ENCODE measurements around the gene DTX3.
"Not testable (repeated sequence)": the region's sequence is repeated elsewhere in the genome, so short reads cannot be mapped to it uniquely, and the experiment has no call there.

Gene DTX3

DNA sequence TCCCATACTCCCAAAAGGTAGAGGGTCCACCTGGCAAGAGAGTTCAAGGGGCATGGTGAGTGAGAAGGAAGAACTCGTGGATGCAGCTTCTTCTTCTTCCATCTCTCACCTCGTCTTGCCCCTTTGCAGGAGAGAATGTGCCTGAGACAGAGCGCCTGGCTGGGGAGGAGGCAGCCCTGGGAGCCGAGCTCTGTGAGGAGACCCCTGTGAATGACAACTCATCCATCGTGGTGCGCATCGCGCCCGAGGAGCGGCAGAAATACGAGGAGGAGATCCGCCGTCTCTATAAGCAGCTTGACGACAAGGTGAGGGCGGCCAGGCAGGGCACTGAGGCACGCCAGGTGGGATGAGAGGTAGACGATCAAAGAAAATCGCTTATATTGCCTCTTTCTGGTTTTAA is 34.8 kb upstream of the DTX3 start:
- no peak for TF ChIP-seq ZFX (IDR thresholded peaks at IDR 0.05; ENCODE audit: borderline replicate concordance)
- TF ChIP-seq, protein P1, sequence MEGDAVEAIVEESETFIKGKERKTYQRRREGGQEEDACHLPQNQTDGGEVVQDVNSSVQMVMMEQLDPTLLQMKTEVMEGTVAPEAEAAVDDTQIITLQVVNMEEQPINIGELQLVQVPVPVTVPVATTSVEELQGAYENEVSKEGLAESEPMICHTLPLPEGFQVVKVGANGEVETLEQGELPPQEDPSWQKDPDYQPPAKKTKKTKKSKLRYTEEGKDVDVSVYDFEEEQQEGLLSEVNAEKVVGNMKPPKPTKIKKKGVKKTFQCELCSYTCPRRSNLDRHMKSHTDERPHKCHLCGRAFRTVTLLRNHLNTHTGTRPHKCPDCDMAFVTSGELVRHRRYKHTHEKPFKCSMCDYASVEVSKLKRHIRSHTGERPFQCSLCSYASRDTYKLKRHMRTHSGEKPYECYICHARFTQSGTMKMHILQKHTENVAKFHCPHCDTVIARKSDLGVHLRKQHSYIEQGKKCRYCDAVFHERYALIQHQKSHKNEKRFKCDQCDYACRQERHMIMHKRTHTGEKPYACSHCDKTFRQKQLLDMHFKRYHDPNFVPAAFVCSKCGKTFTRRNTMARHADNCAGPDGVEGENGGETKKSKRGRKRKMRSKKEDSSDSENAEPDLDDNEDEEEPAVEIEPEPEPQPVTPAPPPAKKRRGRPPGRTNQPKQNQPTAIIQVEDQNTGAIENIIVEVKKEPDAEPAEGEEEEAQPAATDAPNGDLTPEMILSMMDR (IDR thresholded peaks at IDR 0.05): no peak
- no peak overlapping the region for H3K27ac ChIP-seq

DNA sequence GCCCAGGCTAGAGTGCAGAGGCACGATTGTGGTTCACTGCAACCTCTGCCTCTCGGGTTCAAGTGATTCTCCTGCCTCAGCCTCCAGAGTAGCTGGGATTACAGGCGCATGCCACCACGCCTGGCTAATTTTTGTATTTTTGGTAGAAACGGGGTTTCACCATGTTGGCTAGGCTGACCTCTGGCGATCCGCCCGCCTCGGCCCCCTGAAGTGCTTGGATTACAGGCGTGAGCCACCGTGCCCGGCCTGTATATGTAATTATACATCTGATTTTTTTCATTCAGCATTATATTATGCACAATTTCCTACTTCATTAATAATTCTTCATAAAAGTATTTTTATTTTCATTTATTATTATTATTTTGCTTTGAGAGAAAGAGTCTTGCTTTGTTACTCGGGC is 34.2 kb upstream of the DTX3 start:
- not testable (repeated sequence) for H3K27ac ChIP-seq

DNA sequence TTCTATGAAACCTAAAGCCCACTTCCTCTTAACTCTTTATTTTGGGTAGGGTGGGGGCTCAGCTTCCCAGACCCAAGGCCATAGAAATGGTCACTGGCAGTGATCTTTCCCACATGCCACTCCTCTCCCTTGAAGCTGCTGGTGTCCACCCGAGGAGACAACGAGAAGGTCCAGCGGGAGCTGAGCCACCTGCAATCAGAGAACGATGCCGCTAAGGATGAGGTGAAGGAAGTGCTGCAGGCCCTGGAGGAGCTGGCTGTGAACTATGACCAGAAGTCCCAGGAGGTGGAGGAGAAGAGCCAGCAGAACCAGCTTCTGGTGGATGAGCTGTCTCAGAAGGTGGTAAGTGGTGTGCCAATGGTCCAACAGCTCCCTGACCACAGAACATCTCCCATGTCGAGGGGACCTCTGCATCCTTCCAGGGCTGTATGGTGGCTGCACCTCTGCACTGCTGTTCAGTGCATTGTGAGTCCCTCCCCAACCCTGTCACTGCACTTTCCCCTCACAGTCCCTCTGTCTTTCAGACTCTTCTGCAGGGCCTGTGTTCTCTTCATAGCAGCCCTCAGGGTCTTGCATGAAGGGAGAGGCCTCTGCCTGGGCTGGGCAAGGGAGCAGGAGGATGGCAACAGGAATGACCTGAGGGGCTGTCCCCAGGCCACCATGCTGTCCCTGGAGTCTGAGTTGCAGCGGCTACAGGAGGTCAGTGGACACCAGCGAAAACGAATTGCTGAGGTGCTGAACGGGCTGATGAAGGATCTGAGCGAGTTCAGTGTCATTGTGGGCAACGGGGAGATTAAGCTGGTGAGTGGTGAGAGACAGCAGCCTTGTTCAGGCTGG is 32.5 kb upstream of the DTX3 start:
- TF ChIP-seq, protein P1 (IDR thresholded peaks at IDR 0.05): no peak
- TF ChIP-seq ZFX (IDR thresholded peaks at IDR 0.05; ENCODE audit: borderline replicate concordance): no peak
- no peak overlapping the region for H3K27ac ChIP-seq

DNA sequence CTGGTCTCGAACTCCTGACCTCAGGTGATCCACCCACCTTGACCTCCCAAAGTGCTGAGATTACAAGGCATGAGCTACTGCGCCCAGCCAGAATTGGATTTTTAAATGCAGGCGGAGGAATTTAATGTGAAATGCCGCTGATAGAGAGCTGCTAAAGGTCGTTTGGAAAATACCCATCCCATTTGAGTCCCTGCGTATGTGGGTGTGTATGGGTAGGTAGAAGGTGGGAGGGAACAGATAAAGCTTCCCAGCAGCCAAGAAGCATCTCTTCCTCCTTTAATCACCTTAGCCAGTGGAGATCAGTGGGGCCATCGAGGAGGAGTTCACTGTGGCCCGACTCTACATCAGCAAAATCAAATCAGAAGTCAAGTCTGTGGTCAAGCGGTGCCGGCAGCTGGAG is 29.8 kb upstream of the DTX3 start:
- TF ChIP-seq ZFX (IDR thresholded peaks at IDR 0.05; ENCODE audit: borderline replicate concordance): no peak
- TF ChIP-seq, protein P1 (IDR thresholded peaks at IDR 0.05): no peak
- H3K27ac ChIP-seq: no peak overlapping the region

DNA sequence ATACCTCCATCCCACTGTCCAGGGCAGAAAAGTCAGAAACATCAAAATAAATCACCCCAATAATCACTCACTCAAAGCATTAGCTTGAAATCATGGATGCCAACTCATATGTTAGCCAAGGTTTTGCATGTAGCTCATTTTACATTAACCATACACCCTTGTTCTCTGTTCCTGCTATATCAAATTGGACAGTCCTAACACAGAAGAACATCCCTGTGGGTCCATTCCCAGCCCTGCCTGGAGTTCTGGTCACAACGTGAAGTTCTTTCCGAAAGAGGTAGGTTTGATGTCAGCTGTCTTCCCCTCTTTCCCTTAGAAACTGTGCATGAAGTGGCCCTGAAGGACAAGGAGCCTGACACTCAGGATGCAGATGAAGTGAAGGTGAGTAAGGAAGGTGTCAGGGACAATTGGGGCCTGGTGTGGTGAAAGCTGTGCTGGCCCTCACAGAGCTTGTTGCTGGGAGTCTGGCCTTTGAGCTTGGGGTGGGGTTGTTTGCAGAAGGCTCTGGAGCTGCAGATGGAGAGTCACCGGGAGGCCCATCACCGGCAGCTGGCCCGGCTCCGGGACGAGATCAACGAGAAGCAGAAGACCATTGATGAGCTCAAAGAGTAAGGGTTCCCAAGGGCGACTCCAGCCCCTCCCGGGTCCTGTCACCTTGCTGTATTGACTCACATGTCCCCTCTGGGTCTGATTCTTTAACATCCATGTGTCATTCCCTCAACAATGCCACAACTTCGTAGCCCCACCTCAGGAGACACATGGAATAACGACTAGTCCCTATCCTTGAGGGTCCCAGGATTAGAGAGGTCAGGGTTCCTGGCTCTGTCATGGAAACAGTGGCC is 28.6 kb upstream of the DTX3 start:
- H3K27ac ChIP-seq: no peak overlapping the region
- TF ChIP-seq, protein P1 (IDR thresholded peaks at IDR 0.05): no peak
- no peak for TF ChIP-seq ZFX (IDR thresholded peaks at IDR 0.05; ENCODE audit: borderline replicate concordance)

DNA sequence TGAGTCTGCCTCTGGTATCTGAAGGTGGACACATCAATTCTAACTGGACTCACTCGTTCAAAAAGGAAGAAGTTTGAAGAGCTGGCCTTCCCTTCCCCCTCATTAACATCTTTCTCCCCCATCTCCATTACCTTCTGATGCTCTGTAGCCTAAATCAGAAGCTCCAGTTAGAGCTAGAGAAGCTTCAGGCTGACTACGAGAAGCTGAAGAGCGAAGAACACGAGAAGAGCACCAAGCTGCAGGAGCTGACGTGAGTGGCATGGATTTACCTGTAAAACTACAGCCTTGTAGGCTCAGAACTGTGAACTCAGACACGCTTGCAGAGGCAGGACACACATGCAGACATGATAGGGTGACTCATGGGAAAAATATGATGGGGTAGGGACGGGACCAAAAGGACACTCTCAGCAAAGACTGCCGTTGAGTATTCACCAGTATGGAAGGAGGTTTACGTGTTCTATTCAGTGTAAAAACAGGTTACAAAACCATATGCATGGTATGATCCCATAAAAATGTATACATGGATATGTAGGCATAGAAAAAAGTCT is 27.9 kb upstream of the DTX3 start:
- no peak overlapping the region for H3K27ac ChIP-seq
- TF ChIP-seq, protein P1 (IDR thresholded peaks at IDR 0.05): no peak
- TF ChIP-seq ZFX (IDR thresholded peaks at IDR 0.05; ENCODE audit: borderline replicate concordance): no peak

DNA sequence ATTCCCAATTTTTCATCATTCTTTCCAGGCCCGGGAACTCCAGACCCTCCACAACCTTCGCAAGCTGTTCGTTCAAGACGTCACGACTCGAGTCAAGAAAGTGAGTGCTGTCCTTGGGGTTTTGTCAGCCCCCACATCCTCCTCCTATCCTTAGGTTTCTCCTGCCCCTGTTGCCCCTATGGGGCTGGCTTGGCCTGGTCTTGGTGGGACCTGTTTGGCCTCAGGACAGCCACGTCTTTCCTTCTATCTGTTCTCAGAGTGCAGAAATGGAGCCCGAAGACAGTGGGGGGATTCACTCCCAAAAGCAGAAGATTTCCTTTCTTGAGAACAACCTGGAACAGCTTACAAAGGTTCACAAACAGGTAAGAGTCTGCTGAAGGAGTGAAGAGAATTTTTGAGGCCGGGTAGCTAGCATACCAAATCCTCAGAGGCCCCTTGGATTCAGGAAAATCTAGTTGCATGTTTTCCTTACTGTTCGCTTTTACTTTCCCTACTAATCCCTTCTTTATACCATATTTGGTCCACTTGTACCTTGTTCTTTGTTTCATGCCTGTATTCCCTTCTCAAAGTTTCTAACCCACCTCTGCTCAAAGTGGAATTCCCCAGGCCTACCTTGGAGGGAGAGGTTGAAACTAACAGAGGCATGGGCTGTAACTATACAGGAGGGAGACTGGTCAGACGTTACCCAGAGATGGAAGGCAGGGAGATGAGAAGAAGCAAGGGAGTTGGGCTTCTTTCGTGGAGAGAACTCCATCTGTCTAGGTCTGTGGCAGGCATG is 26.5 kb upstream of the DTX3 start:
- TF ChIP-seq, protein P1 (IDR thresholded peaks at IDR 0.05): no peak
- TF ChIP-seq ZFX (IDR thresholded peaks at IDR 0.05; ENCODE audit: borderline replicate concordance): no peak
- H3K27ac ChIP-seq: no peak overlapping the region
